Esophagus squamous epithelium (tissue), 4 donors: ENCODE results near the gene TARS1.

Experiments used
- POLR2A ChIP-seq, 4 donors: fragments of 450-650 bp; IDR thresholded peaks; one replicate each; pipeline ENCODE4 v1.6.1; 2017; ENCODE audit warnings: antibody characterized with exemption in 4 of 4, mild to moderate bottlenecking in 4 of 4, moderate library complexity in 3 of 4
- TF ChIP-seq, protein P1 (sequence below), 6 experiments: fragments of 450-650 bp in 4 of 6; fragments of 200-600 bp in 2 of 6; sonication (generic) in 2 of 6; IDR thresholded peaks; one replicate each; pipeline ENCODE4 v1.5.1; 2016 to 2019; ENCODE audit warnings: antibody characterized with exemption in 6 of 6, mild to moderate bottlenecking in 4 of 6, moderate library complexity in 4 of 6

DNA sequence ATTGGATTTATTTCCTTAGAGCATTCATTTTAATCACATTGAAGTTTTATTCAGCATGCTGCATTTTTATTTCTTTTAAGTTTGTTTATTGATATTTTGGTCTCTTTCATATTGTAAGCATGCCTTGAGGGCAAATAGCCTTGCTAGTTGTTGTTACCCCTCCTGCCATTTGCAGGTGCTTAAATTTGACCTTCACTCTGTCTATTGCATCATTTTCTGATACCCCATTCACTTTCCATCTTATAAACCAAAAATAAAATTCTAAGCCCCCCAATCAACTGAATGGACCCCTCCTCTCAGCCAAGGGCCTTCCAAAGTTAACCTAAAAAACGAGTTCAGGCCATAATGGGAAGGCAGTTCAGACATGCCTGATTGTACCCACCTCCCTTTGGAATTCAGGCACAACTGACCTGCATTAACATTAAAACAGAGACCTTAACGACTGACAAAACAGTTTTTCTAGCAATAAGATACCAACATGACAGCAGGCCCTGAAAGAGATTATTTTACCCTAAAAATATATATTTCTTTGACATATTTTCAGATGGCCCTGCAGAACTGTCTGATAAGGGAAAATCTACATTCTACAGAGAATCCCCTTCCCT, 32.1 kb downstream of the TARS1 start:
- no peak for TF ChIP-seq POLR2A (IDR thresholded peaks at IDR 0.05)
- TF ChIP-seq, protein P1, sequence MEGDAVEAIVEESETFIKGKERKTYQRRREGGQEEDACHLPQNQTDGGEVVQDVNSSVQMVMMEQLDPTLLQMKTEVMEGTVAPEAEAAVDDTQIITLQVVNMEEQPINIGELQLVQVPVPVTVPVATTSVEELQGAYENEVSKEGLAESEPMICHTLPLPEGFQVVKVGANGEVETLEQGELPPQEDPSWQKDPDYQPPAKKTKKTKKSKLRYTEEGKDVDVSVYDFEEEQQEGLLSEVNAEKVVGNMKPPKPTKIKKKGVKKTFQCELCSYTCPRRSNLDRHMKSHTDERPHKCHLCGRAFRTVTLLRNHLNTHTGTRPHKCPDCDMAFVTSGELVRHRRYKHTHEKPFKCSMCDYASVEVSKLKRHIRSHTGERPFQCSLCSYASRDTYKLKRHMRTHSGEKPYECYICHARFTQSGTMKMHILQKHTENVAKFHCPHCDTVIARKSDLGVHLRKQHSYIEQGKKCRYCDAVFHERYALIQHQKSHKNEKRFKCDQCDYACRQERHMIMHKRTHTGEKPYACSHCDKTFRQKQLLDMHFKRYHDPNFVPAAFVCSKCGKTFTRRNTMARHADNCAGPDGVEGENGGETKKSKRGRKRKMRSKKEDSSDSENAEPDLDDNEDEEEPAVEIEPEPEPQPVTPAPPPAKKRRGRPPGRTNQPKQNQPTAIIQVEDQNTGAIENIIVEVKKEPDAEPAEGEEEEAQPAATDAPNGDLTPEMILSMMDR (IDR thresholded peaks at IDR 0.05), result no peak
